KOPT-K1 (cell line): ENCODE results near the gene GUCA1A.
"Not testable (repeated sequence)": the region's sequence is repeated elsewhere in the genome, so short reads cannot be mapped to it uniquely, and the experiment has no call there.

Source experiments
- H3K27ac ChIP-seq: fragments of 200-600 bp; sonication (generic); 2 replicates; pipeline ENCODE4 v1.5.1; 2016; ENCODE audit warnings: antibody characterized with exemption, mild to moderate bottlenecking, low read depth, low read length; ENCODE audit not compliant: poor library complexity, severe bottlenecking
- H3K36me3 ChIP-seq: fragments of 200-600 bp; sonication (generic); 2 replicates; pipeline ENCODE4 v1.5.1; 2017; ENCODE audit warnings: antibody characterized with exemption, mild to moderate bottlenecking, low read length, moderate library complexity; ENCODE audit not compliant: insufficient read depth
- H3K9me3 ChIP-seq: fragments of 200-600 bp; sonication (generic); 2 replicates; pipeline ENCODE4 v1.5.1; 2017; ENCODE audit warnings: antibody characterized with exemption, low read length, mild to moderate bottlenecking; ENCODE audit not compliant: insufficient read depth, poor library complexity, severe bottlenecking

The GUCA1A gene

DNA sequence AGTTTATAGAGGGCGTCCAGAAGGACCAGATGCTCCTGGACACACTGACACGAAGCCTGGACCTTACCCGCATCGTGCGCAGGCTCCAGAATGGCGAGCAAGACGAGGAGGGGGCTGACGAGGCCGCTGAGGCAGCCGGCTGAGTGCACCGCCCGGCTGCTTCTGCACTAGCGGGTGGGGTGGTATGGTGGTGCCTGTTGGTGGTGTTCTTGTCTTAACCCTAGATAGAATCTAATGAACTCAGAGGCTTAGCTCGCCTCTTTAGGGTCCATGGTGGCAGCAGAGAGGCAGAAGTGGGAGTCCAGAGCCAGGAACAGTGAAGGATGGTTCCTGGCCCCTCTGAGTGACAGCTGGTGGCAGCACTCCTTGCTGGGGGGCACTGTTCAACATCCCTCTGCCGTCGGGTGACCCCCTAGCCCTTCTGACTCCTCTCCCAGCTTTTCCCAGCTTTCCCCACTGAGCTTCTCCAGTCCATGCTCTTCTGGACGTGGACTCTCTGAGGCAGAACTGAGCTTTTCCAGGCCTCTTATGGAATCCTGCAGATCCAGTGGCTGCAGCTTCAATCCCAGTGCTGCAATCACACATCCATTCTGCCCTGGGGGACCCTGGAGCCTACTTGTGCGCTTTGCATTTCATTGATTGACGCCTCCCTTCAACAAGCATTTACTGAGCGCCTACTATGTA is 6.2 kb downstream of the GUCA1A start:
- Histone ChIP-seq H3K36me3 (no peaks in the 10 kb centered on the region), H3K27ac (no peak overlapping the region), H3K9me3 (no peaks in the 10 kb centered on the region)

DNA sequence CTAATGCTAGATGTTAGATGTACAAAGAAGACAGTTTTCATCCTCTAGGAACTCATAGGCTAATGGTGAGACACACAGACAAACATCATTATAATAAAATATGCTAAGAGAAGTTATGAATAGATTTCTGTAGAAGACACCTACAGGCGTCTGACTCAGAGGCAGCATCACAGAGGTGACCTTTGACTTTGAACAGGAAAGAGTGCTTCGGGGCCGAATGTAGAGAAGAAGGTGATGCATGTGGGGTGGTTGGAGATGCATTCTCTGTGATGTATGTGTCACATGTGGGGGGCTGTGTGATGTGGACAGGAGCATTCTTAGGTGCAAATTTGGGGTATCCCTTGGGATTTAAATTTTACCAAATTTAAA is 6.8 kb downstream of the GUCA1A start:
- H3K36me3 ChIP-seq: no peaks in the 10 kb centered on the region
- no peaks in the 10 kb centered on the region for H3K9me3 ChIP-seq
- H3K27ac ChIP-seq: no peak overlapping the region

DNA sequence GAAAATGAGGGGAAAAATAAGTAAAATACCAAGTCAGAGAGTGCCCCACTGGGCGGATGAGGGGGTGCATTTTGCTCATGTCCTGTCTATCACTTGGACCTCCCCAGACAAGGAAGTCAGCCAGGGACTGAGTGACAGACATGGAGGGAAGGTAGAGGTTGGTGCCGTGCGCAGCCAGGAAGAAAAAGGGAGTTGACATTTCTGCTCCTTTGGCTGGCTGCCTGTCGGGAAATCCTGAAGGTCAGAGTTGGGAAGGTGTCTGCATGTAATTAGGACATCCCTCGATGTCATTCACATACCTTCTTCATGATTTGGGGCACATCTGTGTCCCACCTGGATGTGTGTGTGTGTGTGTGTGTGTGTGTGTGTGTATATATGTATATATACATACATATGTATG is 8.9 kb downstream of the GUCA1A start:
- no peaks in the 10 kb centered on the region for H3K36me3 ChIP-seq
- H3K9me3 ChIP-seq: no peaks in the 10 kb centered on the region
- H3K27ac ChIP-seq: no peak overlapping the region

DNA sequence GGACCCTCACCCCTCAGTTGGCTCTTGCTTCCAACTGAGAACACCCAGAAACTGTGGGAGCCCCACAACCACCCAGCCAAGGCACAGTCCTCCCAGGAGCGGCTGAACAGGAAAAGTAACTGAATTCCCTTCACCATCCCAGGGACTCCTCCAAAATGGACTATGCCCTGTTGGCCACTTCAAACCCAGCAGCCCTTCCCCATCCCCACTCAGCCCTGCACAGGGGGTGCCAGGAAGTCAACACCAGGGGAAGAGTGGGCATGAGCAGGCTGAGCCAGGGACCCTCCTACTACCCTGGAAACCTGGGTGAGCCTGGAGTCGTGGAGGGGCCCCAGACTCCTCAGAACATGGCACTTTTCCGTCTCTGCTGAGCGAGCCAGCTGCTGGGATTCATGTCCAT is 11.3 kb downstream of the GUCA1A start:
- H3K36me3 ChIP-seq: no peaks in the 10 kb centered on the region
- no peak overlapping the region for H3K27ac ChIP-seq
- H3K9me3 ChIP-seq: no peaks in the 10 kb centered on the region

DNA sequence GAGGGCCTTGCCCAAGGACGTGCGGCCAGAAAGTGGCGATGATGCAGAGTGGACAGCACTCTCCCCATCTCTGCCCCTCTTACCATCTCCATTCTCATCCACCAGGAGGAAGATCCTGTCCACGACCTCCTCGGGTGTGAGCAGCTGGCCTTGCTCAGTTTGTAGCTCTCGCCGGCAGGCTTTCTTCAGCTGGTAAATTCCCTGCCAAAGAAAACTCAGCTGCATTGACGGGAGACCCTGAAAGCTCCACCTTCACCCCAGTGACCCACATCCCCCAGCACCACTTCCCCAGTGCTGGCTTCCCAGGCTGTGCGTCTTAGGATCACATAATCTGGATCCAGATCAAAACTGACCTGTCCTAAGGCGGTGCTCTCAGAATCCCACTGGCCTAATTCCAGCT is 12.4 kb downstream of the GUCA1A start:
- Histone ChIP-seq H3K9me3 (no peaks in the 10 kb centered on the region), H3K36me3 (no peaks in the 10 kb centered on the region), H3K27ac (no peak overlapping the region)

DNA sequence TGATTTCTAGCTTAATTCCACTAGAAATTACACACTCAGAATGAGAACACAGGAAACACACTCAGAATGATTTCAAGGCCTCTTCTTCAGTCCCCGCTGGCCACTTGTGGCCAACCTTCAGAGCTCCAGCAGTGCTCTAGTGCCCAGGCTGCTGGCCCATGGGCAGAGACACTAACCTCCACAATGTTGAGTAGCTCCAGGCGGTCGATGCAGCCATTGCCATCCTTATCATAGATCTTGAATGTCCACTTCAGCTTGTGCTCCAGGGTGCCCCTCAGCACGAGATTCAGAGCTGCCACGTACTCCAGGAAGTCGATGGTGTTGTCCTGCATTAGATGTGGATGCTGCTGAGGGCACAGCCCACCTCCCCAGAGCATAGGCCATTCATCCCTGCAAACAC is 15.2 kb downstream of the GUCA1A start:
- H3K36me3 ChIP-seq: no peaks in the 10 kb centered on the region
- H3K9me3 ChIP-seq: no peaks in the 10 kb centered on the region
- no peak overlapping the region for H3K27ac ChIP-seq

DNA sequence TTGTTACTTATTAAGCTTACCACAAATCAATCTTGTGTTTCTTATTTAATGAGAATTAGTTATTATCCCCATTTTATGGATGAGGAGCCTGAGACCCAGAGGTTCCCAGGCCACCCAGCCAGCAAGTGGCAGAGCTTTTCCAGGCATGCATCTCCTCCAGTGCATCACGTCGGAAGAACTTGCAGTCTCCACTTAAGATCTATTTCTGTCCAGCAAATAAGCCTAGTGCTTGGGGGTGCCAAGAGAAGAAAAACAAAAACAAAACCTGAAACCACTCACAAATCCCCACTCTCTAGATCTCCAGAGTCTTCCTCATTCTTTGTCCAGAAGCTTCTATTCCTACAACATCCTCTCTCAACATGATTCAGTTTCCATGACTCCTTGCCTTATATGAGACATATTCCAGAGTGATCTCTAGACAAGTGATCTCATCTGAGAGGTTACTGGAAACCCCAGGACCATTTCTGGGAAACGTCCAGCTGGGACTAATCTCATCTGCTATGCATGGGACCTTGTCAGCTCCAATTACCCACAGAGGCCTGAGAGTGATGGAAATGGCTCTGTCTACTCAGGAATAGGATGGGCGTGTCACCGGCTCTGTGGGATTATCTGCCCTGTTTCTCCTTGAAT is 17.5 kb downstream of the GUCA1A start:
- no peak overlapping the region for H3K27ac ChIP-seq
- H3K36me3 ChIP-seq: no peaks in the 10 kb centered on the region
- H3K9me3 ChIP-seq: no peaks in the 10 kb centered on the region

DNA sequence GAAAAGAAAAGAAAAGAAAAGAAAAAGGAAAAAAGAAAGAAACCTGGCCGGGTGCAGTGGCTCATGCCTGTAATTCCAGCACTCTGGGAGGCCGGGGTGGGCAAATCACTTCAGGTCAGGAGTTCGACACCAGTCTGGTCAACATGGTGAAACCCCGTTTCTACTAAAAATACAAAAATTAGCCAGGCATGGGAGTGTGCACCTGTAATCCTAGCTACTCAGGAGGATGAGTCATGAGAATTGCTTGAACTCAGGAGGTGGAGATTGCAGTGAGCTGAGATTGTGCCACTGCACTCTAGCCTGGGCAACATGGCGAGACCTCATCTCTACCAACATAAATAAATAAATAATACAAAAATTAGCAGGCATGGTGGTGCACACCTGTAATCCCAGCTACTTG is 19.2 kb downstream of the GUCA1A start:
- not testable (repeated sequence) for H3K27ac ChIP-seq, H3K36me3 ChIP-seq, H3K9me3 ChIP-seq

DNA sequence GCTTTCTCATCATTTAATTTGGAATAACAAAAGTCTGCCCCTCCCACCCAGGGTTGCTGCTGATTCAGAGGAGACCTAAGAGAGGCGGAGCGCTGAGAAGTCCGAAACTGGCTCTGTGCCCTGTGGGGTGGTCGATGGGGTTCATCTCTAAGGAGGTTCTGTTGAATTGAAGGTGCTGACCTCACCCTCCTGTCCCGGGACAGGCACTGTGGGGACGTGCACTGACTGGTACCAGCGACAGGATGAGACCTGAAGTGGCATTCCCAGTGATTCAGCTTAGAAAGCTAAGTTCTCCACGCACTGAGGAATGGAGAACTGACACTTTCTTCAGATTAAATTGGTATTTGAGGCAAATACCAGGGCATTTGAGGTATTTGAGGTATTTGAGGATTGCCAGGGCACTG is 20.3 kb downstream of the GUCA1A start:
- no peak overlapping the region for H3K27ac ChIP-seq
- H3K9me3 ChIP-seq: no peaks in the 10 kb centered on the region
- H3K36me3 ChIP-seq: no peaks in the 10 kb centered on the region

DNA sequence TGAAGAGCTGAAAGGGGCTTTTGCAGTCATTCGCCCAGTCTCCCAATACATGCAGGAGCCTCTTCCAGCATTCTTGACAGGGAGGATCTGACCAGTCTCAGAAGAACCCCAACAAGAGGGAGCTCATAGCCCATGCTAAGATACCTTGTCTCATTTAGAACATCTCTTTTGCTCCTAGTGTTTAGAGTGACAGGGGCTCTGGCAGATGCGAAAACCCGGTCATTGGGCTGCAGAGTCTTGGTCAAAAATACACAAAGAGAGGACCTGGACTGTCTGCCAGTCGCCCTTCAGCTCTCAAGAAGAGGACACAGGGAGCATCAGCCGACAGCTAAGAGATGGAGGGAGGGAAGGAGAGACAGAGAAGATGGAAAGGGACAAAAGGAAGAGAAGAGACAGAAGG is 20.9 kb downstream of the GUCA1A start:
- no peaks in the 10 kb centered on the region for H3K36me3 ChIP-seq
- H3K27ac ChIP-seq: no peak overlapping the region
- no peaks in the 10 kb centered on the region for H3K9me3 ChIP-seq

DNA sequence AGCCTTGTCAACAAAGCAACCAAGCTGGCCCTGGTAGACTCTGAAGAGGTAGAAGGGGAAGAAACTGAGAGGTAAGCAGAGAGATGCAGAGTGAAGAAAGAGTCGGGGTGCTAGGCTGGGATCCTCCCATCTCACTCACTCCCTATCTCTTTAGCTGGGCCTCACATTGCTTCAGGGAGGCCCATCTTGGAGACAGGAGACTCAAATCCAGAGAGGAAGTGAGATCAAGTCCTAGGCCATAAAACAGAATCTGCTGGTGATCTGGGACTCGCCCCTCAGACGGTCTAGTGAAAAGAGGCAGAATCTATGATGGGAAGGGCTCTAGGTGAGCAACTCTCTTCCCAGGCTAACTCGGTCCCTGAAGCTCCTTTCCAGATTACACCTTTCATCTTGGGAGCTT is 22.3 kb downstream of the GUCA1A start:
- H3K27ac ChIP-seq: no peak overlapping the region
- no peaks in the 10 kb centered on the region for H3K9me3 ChIP-seq
- H3K36me3 ChIP-seq: no peaks in the 10 kb centered on the region

DNA sequence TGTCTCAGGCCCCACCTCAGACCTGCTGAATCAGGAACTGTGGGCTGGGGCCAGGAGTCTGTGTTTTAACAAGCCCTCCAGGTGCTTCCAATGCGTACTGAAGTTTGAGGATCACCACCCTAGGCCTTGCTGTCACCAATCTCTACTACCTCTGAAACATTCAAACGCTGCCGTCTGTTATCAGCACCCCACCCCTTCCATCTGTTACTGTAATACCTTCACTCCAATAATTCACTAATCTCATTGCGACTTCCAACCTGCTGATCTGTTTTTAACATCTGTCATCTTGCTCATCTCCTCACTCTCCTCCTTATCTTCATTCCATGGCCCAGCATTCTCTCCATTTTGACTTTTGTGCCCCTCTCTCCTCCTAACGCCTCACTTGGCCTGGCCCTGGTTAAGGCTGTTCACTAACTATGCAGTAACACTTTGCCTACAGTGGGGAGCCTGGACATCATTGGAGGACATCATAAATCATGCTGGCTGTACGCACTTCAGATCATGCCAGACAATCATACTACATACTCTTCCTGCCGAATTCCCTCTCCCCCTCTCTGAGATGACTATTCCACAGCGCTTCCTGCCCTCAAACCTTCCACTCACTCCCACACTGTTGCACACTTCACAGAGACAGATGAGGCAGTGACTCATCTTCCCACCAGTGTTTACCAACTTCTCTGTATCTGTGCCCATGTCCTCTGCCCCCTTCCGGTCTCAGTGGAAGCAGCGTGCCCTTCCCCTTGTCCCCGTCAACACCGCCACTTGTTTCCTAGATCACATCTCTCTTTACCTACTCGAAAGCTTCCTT is 24.6 kb downstream of the GUCA1A start:
- Histone ChIP-seq H3K27ac (no peak overlapping the region), H3K36me3 (peaks cover 4% of the 10 kb centered on the region; the same call in 1 of the 2 replicates), H3K9me3 (no peaks in the 10 kb centered on the region)

DNA sequence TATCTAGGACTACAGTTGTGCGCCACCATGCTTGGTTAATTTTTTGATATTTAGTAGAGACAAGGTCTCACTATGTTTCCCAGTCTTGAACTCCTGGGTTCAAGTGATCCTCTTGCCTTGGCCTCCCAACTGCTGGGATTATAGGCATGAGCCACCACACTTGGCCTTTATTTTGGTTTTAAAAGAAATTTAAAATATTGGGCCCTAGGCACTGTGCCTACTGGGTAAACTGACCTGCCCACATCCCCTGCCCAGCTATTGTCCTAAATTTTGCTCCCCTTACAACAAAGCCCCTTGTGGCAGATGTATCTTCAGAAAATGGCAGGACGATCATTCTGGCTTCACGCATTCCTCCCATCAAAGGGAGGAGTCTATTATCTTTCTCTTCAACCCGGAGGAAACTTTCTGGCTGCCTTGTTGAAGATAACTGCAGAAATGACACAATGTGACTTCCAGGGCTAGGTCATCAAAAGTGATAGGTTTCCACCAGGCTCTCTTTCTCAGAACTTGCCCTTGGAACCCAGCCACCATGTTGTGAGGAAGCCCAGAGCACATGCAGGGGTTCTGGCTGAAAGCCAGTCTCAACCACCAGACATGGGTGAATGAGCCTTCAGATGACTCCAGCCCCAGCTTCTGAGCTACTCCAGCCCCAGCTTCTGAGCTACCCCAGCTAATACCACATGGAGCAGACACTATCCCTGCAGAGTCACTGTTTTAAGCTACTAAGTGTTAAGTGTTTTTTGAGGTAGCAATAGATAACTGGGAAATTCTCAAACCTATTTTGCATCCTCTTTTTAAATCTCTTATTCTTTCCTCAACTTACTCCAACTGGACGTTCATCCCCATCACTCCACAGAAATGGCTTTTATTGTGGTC is 26.2 kb downstream of the GUCA1A start:
- Histone ChIP-seq H3K9me3 (no peaks in the 10 kb centered on the region), H3K36me3 (peaks cover 19% of the 10 kb centered on the region), H3K27ac (no peak overlapping the region)

DNA sequence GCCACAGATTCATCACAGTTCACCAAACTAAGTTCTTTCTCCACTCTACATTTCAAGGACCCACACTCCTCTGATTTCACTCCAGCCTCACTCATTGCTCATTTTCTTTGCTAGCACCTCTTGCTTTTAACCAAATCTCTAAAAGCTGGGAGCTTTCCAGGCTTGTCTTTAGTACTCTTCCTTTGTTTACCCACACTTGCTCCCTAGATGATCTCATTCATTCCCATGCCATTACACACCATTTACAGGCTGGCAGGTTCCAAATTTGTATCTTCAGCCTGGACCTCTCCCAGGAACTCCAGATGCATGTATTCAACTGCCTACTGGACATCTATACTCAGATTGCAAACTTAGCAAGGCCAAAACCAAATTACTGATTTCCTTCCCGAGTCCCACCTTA is 26.9 kb downstream of the GUCA1A start:
- H3K36me3 ChIP-seq: peaks cover 26% of the 10 kb centered on the region
- H3K9me3 ChIP-seq: no peaks in the 10 kb centered on the region
- no peak overlapping the region for H3K27ac ChIP-seq

DNA sequence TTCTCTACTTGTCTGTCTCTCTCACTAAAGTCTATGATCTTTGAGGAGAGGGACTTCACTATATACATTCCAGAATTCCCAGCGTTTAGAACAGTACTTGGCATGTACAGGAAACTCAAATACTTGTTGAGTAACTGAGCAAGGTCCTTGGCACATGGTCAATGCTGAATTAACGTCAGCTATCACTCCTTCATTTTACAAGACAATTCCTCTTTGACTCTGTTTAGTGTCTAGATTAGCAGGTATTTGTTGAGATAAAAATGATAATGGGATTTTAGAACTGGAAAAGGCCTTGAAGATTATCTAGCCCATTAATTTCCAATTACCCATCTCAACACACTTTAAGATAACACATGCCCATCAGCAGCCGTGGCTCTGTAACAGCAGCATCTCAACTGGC is 28.2 kb downstream of the GUCA1A start:
- no peaks in the 10 kb centered on the region for H3K9me3 ChIP-seq
- H3K27ac ChIP-seq: no peak overlapping the region
- H3K36me3 ChIP-seq: peaks cover 38% of the 10 kb centered on the region
